HG03108 (cell line): ENCODE results near the gene NRAP.

ENCODE experiments used
- ATAC-seq: cut with Tn5 transposase; IDR thresholded peaks from one replicate; pipeline ENCODE4 v1.9.1; 2021; ENCODE audit warnings: moderate library complexity; ENCODE audit not compliant: unreplicated experiment

Gene NRAP, protein sequence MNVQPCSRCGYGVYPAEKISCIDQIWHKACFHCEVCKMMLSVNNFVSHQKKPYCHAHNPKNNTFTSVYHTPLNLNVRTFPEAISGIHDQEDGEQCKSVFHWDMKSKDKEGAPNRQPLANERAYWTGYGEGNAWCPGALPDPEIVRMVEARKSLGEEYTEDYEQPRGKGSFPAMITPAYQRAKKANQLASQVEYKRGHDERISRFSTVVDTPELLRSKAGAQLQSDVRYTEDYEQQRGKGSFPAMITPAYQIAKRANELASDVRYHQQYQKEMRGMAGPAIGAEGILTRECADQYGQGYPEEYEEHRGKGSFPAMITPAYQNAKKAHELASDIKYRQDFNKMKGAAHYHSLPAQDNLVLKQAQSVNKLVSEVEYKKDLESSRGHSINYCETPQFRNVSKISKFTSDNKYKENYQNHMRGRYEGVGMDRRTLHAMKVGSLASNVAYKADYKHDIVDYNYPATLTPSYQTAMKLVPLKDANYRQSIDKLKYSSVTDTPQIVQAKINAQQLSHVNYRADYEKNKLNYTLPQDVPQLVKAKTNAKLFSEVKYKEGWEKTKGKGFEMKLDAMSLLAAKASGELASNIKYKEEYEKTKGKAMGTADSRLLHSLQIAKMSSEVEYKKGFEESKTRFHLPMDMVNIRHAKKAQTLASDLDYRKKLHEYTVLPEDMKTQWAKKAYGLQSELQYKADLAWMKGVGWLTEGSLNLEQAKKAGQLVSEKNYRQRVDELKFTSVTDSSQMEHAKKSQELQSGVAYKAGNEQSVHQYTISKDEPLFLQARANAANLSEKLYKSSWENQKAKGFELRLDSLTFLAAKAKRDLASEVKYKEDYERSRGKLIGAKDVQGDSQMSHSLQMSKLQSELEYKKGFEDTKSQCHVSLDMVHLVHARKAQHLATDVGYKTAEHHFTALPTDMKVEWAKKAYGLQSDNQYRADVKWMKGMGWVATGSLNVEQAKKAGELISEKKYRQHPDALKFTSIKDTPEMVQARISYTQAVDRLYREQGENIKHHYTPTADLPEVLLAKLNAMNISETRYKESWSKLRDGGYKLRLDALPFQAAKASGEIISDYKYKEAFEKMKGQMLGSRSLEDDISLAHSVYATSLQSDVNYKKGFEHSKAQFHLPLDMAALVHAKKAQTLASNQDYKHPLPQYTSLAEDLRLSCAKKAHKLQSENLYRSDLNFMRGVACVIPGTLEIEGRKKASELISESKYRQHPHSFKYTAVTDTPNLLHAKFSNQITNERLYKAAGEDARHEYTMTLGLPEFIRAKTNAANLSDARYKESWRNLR (N-terminal part only)

DNA sequence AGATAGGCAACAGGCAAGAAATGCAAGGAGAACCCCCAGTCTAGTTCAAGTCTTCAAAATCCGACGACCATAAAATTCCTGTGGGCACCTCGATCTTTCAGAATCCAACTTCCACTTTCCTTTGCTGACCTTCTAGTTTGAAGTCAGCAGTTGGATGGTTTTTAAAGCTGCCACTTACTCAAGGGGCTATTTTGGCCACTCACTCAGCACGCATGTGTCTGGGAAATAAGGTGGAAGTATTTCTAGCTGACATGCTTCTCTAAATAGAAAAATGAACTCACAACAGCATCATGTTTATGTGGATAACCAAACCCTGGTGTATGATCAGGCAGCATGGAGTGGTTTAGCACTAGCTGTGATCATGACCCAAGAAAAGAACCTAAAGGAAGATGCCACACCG is at the start of gene NRAP:
Gene NRAP (minus strand): TSS at position 134 of the 400 bp plus-strand sequence. CDS start 159 bp downstream, outside the sequence.
- ATAC-seq = no peak

DNA sequence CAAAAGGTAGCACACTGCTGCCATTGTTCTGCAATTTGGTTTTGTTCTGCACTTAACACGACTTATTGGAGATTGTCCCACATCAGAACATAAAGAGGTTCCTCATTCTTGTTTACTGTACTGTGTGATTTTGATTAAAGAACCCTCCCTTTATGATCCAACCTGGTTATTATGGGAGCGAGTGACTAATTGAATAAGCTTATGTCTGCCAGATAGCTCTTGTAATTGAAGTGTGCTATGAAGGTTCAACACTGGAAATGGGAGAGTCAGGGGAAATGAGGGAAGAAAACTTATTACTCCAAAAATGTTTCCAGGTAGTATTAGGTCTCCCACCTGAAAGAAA is 49.8 kb upstream of the NRAP start:
- no peak for ATAC-seq

DNA sequence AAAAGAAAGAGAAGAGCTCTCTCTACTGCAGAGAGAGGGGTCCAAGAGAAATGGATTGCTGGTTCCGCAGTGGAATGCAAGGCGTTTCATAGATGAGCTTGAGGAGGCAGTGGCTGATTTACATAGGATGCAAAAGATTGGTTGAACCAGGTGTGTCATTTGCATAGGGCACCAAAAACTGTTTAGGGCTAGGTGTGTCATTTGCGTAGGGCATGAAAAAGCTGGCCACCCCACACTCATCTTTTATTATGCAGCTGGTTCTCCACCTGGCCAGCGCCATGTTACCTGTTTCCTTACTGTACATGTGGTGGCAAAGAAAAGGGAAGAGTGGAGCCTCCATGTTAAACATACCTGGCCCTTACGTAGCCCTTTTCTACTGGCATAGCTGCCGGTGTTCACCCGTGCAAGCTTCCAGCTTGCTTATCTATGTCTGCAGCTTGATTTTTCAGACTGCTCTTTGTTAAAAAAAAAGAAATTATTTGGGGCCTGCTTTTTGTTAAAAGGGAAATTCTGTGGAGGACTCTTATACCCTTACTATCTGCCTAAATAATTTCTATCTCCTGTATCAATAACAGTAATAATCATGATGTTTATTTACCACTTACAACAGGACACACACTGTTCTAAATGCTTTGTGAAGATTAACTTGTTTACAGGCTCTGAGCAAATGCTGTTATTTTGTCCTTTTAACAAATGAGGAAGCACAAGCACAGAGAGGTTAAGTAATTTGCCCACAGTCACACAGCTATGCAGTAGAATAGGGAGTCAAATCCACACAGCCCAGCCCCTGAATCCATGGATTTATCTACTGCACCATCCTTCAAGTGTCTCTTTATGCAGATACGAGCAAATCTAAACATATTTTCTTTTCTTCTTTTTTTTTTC is 49.2 kb upstream of the NRAP start:
- ATAC-seq = no peak

DNA sequence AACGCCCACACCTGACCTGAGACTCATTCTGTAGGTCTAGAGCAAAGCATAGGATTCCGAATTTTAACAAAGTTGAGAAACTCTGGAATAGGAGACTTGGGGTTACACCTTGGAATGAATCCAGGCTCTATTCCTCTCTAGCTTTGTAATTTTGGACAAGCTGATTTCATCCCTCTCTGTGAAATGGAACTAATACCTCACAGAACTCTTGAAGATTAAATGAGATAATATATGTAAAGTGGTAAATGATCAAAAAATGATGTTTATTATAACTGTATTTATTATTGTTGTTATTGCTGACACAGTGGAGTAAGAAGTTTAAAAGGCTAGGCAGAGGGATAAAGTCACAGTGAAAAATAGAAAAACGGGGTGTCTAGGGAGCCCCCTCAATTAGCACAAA is 48.2 kb upstream of the NRAP start:
- no peak for ATAC-seq

DNA sequence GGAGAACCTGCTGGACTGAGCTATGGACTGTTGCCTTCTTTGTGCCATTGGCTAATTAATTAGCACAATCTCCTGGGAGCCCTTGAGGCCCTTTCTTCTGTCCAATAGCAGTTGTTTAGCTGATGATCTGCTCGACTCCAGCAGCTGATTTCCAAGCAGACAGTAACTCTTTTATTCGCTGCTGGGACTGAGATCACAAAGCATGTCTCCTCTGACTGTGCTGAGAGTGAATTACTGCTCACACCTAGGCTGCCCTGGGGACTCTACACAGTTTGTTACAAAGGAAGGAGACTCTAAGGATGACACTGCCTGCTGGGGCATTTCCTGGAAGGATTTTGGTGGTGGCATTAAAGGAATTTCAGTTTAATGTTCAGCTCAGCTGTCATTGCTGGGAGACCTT is 47.3 kb upstream of the NRAP start:
- ATAC-seq = no peak

DNA sequence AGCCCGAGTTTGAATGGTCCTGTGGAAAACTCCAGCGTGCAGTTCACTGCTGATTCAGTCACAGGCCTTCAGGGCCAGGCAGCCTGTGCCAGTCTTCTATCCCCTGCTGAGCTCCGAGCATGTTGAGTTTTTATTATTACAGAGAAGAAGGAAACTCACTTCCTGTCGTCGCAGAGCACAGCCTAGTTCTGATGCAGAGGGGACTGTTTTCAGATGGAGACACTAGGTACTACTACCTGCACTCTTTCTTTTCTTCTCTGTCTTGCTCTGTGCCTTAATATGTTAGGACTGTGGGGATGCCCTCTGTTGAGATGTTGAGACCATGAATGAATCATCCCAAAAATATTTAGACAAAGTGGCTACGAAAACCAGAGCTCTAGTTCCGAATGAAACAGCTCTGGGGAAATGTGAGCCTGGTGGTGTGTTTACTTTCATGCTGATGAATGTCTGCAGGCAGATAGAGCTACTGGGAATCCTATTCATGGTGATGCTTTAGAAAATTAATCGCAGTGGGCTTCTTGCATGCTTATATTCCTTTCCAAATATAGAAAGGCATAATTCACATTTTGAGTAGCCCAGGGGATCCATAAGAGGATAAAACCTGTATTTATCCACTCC is 45.5 kb upstream of the NRAP start:
- ATAC-seq = no peak

DNA sequence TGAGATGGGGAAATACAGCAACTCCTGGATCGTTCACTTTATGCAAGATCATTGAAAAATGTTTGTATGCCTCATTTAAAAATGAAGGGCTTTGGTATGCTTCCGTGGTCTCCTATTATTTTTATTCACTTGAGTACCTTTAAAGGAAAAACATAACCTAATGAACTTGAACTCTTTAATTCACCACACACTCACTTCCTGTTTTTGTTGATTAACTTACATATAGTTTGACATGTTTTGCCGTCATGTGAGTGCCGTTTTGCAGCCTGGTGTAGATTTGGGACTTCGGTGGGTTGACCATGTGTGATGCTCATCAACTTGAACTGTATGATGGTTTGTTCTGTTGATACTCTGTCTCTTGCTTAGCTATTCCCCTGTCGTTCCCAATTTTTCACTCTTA is 44.8 kb upstream of the NRAP start:
- no peak for ATAC-seq

DNA sequence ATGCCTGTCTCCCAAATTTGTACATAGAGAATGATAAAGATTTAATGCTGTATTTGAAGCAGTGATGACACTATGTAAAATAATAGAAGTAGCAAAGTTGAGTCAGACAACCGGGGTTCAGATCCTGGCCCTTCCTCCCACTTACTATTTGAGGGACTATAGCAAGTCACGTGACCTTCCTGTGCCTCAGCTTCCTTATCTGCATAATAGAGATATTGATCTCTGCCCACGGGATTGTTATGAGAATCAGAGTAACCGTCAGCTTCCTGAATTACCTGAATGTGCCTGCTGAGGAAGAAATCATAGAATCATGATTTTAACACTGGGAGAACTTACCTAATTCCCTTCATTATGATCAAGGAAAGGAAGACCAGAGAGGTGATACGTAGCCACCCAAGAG is 42.8 kb upstream of the NRAP start:
- no peak for ATAC-seq

DNA sequence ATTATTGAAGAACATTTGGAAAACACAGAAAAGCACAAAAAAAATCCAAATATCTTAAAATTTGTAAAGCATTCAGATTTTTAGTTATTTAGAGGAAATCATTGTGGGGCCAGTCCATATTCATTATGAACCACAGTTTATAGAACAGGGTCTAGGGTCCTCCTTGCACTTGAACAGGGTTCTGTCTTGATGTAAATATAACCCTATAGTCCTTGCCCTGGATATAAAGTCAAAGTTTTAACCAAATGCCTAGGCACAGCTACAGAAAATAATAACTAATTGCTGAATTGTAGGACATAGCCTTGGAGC is 41.5 kb upstream of the NRAP start:
- ATAC-seq = no peak

DNA sequence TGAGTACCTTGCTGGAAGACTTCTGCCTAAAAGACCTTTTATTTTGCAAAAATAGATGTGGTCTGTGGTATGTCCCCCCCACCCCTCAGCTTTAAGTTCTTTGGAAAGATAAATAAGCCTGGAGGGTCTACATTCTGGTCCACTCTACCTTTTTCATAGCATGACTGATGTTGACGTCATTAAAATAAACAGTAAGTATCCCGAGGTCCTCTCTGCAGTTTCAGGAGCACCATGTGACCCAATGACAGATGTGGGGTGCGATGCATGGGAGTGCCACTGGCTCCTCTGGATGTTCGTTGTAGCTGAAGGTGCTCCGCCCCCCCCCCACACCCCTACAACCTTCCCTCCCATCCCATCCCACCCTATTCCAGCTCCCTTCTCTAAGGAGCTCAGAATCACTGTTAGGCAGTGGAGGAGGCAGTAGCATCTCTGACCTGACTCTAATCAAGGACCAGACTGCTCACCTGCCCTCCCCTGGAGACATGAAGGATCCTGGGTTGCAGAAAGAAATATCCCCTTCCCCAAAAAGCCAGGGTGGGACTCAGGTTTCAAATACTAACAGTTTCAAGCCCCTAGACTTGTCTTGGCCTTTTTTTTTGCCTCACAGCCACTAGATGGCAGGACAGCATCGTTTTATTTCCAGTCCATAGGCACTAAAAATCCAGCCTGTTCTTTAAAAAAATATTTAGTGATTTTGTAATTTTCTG is 40.9 kb upstream of the NRAP start:
- no peak for ATAC-seq

DNA sequence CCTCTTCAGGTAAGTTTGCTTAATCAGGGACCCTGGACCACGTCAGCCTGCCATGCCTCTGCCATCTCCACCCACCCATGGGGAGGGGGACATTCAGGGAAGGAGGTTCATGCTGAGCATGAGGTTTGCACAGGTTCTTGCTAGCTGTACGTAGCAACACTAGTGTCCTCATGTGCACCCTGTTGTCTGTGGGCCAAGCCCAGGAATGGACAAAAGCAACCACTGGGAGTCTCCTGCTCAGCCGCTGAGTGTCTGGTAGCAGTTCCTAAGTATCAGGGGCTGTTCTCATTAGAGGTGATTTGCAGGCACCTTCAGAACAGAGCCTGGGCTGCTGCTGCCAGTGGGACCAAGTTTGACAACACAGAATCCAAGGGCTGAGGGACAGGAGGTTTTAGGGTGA is 33.8 kb upstream of the NRAP start:
- ATAC-seq = no peak

DNA sequence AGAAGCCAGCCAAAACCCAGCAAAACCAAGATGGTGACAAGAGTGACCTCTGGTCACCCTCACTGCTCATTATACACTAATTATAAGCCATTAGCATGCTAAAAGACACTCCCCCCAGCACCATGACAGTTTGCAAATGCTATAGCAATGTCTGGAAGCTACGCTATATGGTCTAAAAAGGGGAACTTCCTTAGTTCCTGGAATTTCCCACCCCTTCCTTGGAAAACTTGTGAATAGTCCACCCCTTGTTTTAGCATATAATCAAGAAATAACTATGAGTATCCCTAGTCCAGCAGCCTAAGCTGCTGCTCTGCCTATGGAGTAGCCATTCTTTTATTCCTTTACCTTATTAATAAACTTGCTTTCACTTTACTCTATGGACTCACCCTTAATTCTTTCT is 31.9 kb upstream of the NRAP start:
- no peak for ATAC-seq

DNA sequence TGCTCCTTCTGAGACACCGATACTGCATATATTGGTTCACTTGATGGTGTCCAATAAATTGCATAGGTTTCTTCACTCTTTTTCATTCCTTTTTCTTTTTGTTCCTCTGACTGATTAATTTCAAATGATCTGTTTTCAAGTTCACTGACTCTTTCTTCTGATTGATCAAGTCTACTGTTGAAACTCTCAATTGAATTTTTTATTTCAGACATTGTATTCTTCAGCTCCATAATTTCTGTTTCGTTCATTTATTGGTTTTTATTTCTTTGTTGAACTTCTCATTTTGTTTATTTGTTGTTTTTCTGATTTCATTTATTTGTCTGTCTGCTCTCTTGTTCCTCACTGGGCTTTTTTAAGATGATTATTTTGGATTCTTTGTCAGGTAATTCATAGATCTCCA is 29.5 kb upstream of the NRAP start:
- no peak for ATAC-seq

DNA sequence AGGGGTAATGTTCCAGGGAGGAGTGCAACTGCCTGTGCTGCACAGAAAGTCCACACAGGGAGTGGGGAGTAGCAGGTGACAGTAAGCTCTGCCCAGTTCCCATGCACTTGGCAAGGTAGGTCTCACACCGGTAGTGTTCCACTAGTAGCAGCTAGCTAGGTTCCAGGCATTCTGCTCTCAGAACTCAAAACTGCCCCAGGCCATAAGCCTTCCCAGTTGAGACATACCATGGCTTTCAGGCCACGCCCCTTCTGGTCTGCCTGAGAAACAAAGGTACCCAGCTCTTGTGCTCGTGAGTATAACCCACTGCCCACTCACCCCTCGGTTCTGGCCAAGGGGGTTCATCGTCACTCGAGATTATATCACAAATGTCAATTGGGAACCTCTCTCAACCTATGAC is 28.4 kb upstream of the NRAP start:
- no peak for ATAC-seq

DNA sequence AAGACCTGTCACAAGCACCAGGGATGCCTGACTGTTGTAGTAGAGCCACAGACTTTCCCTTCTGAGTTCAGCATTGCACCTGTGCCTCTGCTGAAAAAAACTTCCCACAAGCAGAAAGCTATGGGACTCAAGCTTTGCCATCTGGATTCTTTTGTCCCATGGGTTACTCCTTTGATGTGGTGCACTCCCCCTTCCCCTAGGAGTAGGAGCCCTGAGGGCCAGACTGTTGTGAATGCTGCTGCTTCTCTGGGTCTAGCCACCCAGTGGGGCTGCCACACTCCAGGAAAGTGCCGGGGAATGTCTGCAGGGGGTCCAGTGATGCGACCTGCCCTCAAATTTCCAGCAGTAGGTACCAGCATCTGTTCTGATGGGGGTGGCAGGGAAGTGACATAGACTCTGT is 27.5 kb upstream of the NRAP start:
- ATAC-seq = no peak

DNA sequence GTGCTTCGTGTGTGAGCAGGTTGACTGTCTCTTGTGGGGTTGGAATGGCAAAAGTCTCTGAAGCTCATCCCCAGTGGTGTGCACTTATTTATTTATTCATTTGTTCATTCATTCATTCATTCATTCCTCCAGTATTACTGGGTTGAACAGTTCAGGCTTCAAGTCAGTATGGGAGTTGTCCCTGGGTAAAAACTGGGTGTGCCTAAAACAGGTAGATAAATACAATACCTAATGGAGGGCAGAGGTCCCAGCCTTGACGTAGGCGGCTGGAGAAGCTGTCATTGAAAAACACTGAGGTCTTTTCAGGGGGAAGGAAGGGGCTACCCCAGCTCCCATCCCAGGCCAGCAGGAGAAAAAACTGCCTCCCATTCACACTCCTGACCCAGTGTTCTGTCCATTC is 26.9 kb upstream of the NRAP start:
- ATAC-seq = no peak

DNA sequence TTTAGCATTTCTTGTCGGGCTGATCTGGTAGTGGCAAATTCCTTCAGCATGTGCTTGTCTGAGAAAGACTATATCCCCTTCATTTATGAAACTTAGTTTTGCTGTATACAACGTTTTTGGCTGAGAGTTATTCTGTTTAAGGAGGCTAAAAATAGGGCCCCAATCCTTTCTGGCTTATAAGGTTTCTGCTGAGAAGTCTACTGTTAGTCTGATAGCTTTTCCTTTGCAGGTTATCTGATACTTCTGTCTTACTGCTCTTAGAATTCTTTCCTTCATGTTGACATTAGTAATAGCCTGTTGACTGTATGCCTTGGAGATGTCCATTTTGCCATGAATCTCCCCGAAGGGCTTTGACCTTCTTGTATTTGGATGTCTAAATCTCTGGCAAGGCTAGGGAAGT is 25.7 kb upstream of the NRAP start:
- ATAC-seq = no peak

DNA sequence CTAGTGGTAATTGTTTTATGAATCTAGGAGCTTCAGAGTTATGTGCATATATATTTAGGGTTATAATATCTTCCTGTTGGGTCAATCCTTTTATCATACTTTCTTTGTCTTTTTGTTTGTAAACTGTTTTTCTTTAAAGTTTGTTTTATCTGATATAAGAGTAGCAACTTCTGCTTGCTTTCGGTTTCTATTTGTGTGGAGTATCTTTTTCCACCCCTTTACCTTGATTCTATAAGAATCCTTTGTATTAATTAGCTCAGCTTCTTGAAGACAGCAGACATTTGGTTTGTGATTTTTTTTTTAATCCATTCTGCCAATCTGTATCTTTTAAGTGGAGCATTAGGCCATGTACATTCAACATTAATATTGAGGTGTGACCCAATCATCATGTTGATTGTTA is 25.2 kb upstream of the NRAP start:
- no peak for ATAC-seq

DNA sequence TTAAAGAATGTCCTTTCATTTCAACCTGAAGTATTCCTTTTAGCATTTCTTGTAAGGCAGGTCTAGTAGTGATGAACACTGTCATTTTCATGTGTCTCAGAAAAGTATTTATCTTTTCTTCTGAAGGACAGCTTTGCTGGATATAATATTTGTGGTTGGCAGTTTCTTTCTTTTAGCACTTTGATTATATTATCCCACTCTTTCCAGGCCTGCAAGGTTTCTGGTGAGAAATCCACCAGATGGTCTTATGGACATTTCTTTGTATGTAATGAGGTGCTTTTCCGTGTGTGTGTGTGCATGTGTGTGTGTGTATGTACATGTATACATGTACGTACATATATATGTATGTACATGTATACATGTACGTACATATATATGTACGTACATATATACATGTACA is 23.2 kb upstream of the NRAP start:
- ATAC-seq = no peak

DNA sequence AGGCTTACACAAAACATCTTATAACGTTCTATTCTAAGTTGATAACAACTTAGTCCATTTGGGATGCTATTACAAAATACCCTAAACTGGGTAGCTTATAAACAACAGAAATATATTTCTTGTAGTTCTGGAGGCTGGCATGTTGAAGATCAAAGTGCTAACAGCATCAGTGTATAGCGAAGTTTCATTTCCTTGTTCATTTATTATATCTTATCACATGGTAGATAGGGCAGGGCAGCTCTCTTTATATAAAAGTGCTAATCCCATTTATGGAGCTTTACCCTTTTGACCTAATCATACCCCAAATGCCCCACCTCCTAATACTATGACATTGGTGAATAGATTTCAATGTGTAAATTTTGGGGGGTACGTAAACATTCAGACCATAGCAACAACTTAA is 22.2 kb upstream of the NRAP start:
- ATAC-seq = no peak
